ENCODE measurements around the gene TMEM31. TPM values are rescaled to one million over a fixed set of nuclear protein-coding genes. Genes with fewer than 3 reads are reported as not detected.
A peak's percentile ranks its signal among the peaks of the same experiment; 100 is the strongest.

TMEM31 gene, protein sequence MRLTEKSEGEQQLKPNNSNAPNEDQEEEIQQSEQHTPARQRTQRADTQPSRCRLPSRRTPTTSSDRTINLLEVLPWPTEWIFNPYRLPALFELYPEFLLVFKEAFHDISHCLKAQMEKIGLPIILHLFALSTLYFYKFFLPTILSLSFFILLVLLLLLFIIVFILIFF
- total RNA-seq (2013), result not detected
- polyA plus RNA-seq, result not detected
- polyA minus RNA-seq, result not detected in 2 replicates
- 0 to 0.30 (median 0) reads per million in 11 experiments for total RNA-seq

DNA sequence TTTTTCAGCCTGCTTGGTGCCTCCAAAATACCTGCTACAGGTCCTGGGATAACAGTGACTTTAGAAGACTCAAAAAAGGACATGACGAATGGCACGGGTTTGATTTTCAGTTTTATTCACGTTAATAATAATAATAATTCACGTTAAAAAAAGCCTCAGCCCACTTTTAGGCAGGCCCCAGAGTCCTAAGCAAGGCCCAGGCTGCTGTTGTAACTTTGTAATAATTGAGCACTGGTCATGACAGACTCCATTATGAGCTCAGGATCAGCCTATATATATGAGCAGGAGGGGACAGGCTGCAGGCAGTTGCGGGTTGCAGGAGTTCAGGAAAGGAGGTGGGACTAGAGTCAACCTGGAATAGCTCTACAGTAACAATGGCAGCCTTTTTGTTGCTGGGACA is at the start of gene TMEM31:
Gene TMEM31, plus strand, starts transcription at position 301 of the 400 bp plus-strand sequence. CDS start 1,350 bp downstream, outside the sequence.
- no peaks in the 10 kb centered on the region for H4K20me1 ChIP-seq (ENCODE audit: insufficient read depth, low read length)
- Mint-ChIP-seq H3K9me3 (no peaks in the 10 kb centered on the region), H3K4me1 (no peaks in the 10 kb centered on the region), H3K4me3 (no peak within 1 kb of the TSS), H3K36me3 (no peaks in the 10 kb centered on the region), H3K27me3 (ENCODE audit: low read depth in 3 of 3) (peaks cover 0 to 9% (median under 1%) of the 10 kb centered on the region in 3 donors), H3K27ac (peak within 1 kb of the TSS in 1 of 7 donors; percentile 8)
- no peak within 1 kb of the TSS for H3K27ac ChIP-seq (ENCODE audit: low read depth in 1 of 2, low read length in 2 of 2)
- no peaks in the 10 kb centered on the region for H3K27me3 ChIP-seq (ENCODE audit: control insufficient read depth in 2 of 2, insufficient read depth in 2 of 2, low read length in 2 of 2)
- no peak within 1 kb of the TSS for H3K4me3 ChIP-seq (replicated peaks in 1 of 3; ENCODE audit: low read depth in 2 of 3, low read length in 3 of 3)
- H2AFZ ChIP-seq (ENCODE audit: insufficient read depth, low read depth, low read length, poor library complexity, severe bottlenecking), result no peak within 1 kb of the TSS
- no peaks in the 10 kb centered on the region for H3K36me3 ChIP-seq (replicated peaks in 1 of 2; ENCODE audit: control insufficient read depth in 1 of 2, insufficient read depth in 2 of 2, low read length in 2 of 2)
- intact Hi-C loops (cut with micrococcal nuclease), result loop anchor here in 1 of 2 donors (10.0 kb wide), 1 partner anchor 104 kb away; no protein-coding TSS in a partner anchor
- DNase-seq, result no peak
- no peak within 1 kb of the TSS for H3K9ac ChIP-seq (ENCODE audit: insufficient read depth, low read length, poor library complexity, severe bottlenecking)
- H3K9me3 ChIP-seq (replicated peaks in 1 of 2; ENCODE audit: control insufficient read depth in 1 of 2, insufficient read depth in 1 of 2, low read length in 2 of 2), result no peaks in the 10 kb centered on the region
- H3K79me2 ChIP-seq (ENCODE audit: insufficient read depth, low read length), result no peaks in the 10 kb centered on the region
- TF ChIP-seq, protein P1, sequence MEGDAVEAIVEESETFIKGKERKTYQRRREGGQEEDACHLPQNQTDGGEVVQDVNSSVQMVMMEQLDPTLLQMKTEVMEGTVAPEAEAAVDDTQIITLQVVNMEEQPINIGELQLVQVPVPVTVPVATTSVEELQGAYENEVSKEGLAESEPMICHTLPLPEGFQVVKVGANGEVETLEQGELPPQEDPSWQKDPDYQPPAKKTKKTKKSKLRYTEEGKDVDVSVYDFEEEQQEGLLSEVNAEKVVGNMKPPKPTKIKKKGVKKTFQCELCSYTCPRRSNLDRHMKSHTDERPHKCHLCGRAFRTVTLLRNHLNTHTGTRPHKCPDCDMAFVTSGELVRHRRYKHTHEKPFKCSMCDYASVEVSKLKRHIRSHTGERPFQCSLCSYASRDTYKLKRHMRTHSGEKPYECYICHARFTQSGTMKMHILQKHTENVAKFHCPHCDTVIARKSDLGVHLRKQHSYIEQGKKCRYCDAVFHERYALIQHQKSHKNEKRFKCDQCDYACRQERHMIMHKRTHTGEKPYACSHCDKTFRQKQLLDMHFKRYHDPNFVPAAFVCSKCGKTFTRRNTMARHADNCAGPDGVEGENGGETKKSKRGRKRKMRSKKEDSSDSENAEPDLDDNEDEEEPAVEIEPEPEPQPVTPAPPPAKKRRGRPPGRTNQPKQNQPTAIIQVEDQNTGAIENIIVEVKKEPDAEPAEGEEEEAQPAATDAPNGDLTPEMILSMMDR (IDR thresholded peaks at IDR 0.05), result no peak
- no peak within 1 kb of the TSS for H3K4me2 ChIP-seq (replicated peaks; ENCODE audit: extremely low read depth, low read length, poor library complexity, severe bottlenecking)
- H3K4me1 ChIP-seq (ENCODE audit: control insufficient read depth in 1 of 2, insufficient read depth in 2 of 2, low read length in 2 of 2), result no peaks in the 10 kb centered on the region
- WGBS (ENCODE audit: insufficient coverage), result 95% methylated on average over 4 of the region's 5 CpGs

DNA sequence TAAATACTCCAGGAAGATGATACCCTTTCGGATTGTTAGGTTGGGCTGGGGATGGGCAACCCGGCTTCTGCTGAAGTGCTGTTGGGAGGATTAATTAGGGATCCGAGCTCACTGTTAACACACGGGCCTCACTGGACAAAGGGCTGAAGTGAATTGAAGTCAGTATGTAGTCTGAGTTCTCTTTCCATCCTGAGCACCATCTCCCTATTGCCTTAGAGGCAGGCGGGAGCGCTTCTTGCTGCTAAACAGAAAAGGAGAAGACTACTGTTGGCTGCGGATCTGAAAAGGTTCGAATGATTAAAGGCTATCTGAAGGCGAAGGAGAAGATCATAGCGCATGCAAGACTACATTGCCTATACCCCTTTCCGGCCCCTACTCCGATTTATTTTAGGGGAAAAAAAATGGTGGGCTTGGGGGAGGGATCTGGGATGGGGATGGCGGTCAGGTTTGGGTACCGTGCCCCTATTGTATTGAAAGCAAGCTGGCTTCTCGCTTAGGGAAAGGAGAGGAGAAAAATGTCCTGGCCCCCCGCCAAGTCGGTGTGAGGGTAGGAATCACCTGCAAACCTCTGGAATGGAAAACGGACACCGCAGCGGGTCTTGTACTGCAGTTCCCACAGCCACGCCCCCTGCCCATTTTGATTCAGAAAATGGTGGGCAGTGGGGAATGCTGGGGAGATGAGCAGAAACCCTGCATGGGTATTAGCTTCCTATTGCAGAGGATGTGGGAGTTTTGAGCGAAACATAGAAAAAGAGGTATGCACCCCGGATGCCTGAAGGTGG is 46.5 kb upstream of the TMEM31 start:
- Histone ChIP-seq H4K20me1 (ENCODE audit: insufficient read depth, low read length) (no peaks in the 10 kb centered on the region), H3K4me2 (replicated peaks; ENCODE audit: extremely low read depth, low read length, poor library complexity, severe bottlenecking) (no peak overlapping the region), H2AFZ (ENCODE audit: insufficient read depth, low read depth, low read length, poor library complexity, severe bottlenecking) (no peak overlapping the region), H3K4me3 (replicated peaks in 1 of 3; ENCODE audit: low read depth in 2 of 3, low read length in 3 of 3) (no peak overlapping the region), H3K79me2 (ENCODE audit: insufficient read depth, low read length) (no peaks in the 10 kb centered on the region), H3K4me1 (ENCODE audit: control insufficient read depth in 1 of 2, insufficient read depth in 2 of 2, low read length in 2 of 2) (no peaks in the 10 kb centered on the region), H3K9me3 (replicated peaks in 1 of 2; ENCODE audit: control insufficient read depth in 1 of 2, insufficient read depth in 1 of 2, low read length in 2 of 2) (no peaks in the 10 kb centered on the region), H3K36me3 (replicated peaks in 1 of 2; ENCODE audit: control insufficient read depth in 1 of 2, insufficient read depth in 2 of 2, low read length in 2 of 2) (no peaks in the 10 kb centered on the region), H3K27me3 (ENCODE audit: control insufficient read depth in 2 of 2, insufficient read depth in 2 of 2, low read length in 2 of 2) (peaks cover 16 to 22% of the 10 kb centered on the region in 2 donors), H3K27ac (ENCODE audit: low read depth in 1 of 2, low read length in 2 of 2) (no peak overlapping the region), H3K9ac (ENCODE audit: insufficient read depth, low read length, poor library complexity, severe bottlenecking) (no peak overlapping the region)
- H3K27me3 Mint-ChIP-seq (ENCODE audit: low read depth in 3 of 3), result peaks cover 20 to 36% (median 27%) of the 10 kb centered on the region in 3 donors
- DNase-seq, result no peak
- 60% methylated on average over 2 of the region's 23 CpGs for WGBS (ENCODE audit: insufficient coverage)
- H3K36me3 Mint-ChIP-seq, result no peaks in the 10 kb centered on the region
- H3K4me1 Mint-ChIP-seq, result peaks cover 2% of the 10 kb centered on the region
- no peak overlapping the region for H3K27ac Mint-ChIP-seq
- H3K4me3 Mint-ChIP-seq, result peak overlapping the region; percentile 45 to 63
- H3K9me3 Mint-ChIP-seq, result peaks cover 0 to 5% (median 0%) of the 10 kb centered on the region in 7 donors
- intact Hi-C loops (cut with micrococcal nuclease), result no loop called here
- TF ChIP-seq, protein P1 (IDR thresholded peaks at IDR 0.05), result no peak

All from CD14-positive monocyte (primary cell).